Embryonic facial prominence (tissue), 1 donor: ENCODE measurements around the gene ARHGAP10.
"Not testable (repeated sequence)": the region's sequence is repeated elsewhere in the genome, so short reads cannot be mapped to it uniquely, and the experiment has no call there.

ENCODE experiments used
- DNase-seq: peaks from one replicate; pipeline ENCODE4 v3.0.0-alpha.2; 2016; ENCODE audit errors: extremely low spot score

Gene ARHGAP10

DNA sequence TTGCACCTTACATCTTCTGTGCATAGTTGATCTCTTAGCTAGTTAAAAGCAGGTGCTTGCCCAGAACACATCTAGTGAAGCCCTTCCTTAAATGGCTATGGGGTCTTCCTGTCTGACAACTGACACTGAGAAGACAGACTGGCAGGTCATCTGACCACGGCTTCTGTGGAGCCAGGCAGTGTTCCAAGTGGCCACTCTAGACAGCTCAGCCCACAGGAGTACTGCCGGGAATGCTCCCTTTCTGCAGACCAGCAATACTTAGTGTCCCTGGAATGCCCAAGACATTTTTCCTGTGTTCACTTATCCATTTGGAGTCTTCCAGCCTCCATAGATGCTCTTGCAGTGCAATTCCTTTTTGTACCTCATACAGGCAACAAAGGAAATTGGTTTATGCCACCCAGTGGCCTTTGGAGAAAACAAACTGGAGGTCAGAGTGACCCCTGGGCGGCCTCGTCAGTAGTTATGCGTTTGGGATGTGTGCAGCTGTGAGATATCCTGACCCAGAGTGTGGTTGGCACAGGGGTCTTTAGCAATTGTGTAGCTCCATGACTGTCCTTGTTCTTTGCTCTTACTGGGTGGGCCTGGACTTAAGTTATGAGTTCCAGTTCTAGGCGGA is 335.5 kb downstream of the ARHGAP10 start:
- no peak for DNase-seq

DNA sequence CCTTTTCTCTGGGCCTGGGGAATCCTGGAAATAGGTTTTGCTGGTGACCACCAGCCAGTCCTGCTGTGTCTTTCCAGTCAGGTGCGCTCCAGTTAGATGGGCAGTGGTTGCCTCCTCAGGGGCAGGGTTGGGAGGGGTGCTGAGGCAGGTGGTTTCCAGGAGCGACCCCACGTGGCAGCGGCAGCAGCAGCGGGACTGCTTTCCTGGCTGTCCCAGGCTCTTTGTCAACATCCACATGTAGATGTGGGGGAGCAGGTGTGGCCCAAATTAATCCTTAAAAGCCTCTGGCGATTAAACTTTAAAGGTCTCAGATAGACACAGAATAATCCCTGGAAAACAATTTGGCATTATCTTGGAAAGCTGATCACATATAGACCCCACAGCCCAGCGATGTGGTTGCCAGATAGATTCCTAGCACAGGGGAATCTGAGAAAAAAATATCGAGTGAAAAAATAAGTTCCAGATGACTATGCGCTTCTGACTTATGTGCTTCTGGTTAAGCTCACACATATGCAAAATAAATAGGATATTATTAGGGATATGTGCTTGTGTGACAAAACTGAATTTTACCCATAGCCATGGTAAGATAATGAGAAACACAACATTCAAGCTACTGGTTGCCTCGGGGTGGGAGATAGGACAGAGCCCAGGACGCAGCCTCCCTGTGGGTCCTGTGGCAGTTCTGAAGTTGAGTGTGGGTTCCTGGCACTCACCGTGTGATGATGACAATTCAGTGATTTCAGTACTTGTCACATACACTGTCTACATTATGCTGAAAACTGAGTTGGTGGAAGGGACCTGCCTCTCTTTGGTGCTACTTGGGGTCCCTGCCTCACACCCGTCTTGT is 336.4 kb downstream of the ARHGAP10 start:
- DNase-seq: no peak

DNA sequence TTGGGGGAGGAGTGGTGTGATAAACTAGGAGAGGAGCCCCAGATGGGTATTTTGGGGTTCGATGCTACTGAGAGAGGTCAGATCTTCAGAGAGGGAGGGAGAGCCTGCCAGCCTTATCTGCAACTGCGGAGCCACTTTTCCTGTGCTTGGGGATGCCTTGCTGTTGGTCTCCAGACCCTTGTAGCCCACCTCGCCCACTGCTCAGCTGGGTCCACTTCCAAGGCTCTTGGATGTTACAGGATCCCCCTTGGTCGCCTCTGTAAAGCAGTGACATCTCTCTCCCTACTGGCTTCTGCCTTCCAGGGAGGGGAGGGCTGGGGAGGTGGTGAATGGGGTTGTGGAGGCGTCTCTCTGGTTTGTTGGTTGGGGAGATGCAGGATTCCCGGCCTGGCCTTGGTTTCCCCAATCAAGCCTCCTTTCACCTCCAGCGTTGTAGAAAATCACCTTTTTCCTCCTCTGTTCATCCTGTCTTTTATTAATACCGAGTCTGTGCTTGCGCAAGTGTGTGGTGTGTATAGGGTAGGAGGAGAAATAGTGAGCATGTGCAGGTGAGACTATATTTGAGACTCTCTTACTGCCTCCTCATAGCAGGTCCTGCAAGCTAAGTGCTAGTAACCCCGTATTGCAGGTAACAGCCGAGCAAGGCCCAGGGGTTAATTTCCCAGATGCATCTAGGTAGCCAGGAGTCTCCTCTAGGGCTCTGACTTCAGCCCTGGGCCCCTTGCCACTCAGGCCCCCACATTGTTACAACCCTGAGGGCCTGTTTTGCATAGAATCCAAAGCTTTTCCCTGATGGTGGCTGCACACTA is 337.4 kb downstream of the ARHGAP10 start:
- DNase-seq: no peak

DNA sequence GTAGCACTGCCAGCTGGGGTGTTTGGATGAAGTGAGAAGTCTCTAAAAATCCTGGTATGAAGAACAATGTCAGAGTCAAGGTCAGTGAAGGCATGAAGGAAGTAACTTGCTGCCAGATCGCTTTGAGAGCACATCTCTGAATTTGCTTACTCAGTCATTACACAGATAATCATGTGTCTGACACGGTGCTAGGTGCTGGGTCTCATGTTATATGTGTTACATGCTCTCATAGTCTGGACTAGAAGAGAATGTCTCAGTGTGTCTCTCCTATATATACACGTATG is 337.9 kb downstream of the ARHGAP10 start:
- no peak for DNase-seq

GRCh38 chr4:148071009-148071408 is 339.1 kb downstream of the ARHGAP10 start:
- no peak for DNase-seq

- DNase-seq: no peak
These were observed 340.9 kb downstream of the ARHGAP10 start for GRCh38 chr4:148072789-148073188.

GRCh38 chr4:148073349-148073748 is 341.5 kb downstream of the ARHGAP10 start:
- no peak for DNase-seq

DNA sequence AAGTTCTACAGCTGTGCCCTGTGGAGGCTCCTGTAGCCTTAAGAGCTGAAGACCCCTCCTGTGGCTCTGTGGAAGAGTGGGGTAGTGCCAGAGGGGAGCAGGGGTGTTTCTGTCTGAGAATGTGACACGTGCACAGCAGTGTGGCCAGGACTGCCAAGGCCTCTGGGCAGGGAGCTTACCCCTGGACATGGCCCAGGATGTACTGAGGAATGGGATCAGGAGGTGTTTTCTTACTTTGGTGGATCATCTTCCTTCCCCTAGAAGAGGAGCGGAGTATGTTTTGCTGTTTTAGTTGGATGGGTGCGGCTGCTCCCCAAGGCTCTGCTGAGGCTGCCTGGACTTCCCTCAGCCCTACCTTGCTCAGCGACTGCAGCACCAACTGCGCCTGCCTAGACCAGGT is 342.6 kb downstream of the ARHGAP10 start:
- DNase-seq: no peak

DNA sequence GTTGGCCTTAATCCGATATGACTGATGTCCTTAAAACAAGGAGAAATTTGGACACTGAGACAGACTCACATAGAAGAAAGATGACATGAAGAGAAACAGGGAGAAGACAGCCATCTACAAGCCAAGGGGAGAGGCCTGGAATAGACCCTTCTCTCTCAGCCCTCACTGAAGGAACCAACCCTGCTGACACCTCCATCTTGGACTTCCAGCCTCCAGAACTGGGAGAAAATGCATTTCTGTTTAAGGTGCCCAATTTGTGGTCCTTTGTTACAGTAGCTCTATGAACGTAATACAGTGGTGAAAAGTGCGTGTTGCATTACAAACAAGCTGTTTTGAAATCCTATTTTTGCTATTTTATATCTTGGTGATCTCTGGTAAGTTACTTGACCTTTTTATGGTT is 343.6 kb downstream of the ARHGAP10 start:
- DNase-seq: no peak

- DNase-seq: no peak
These were observed 345.1 kb downstream of the ARHGAP10 start for GRCh38 chr4:148076964-148077363.

DNA sequence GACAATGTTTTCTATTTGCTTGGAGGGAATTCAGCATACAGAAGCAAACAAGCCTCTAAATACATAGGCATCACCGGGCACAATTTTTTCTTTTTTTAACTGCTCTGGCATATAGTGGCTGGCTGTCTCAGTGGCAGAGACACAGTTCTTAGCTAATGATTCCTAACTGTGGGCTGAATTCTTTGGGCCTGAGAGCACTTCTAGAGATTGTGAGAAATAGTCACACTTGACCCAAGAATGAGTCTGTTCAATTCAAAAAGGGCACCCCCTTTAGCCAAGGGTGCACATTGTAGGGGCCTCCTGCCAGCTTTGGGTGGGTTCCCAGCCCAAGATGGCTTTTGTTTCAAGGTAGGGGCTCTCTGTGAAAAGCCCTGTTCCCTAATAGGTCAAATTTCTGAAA is 345.7 kb downstream of the ARHGAP10 start:
- DNase-seq: no peak

- no peak for DNase-seq
These were observed 346.2 kb downstream of the ARHGAP10 start for GRCh38 chr4:148078061-148078460.

DNA sequence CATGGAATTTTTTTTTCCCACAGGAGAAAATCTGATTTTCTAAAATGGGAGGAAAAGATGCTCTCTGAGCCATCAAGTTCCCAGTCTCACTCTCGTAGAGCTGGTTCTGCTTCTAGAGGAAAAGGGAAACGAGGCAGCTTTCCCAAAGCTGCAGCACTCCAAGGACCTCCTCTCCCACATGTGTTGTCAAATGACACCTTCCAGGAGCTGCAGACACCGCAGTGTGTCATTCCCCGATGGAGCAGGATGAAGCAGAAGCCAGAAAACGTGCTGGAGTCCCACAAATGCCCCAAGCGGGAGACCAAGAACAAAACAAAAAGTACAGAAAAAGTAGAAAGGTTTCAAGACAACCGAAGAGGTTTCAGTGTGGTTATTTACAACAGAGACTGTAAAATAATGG is 348.1 kb downstream of the ARHGAP10 start:
- DNase-seq: no peak

- DNase-seq: no peak
These were observed 349.4 kb downstream of the ARHGAP10 start for GRCh38 chr4:148081267-148081666.

- no peak for DNase-seq
These were observed 349.9 kb downstream of the ARHGAP10 start for GRCh38 chr4:148081745-148082144.

- DNase-seq: not testable (repeated sequence)
These were observed 351.2 kb downstream of the ARHGAP10 start for GRCh38 chr4:148083073-148083472.

DNA sequence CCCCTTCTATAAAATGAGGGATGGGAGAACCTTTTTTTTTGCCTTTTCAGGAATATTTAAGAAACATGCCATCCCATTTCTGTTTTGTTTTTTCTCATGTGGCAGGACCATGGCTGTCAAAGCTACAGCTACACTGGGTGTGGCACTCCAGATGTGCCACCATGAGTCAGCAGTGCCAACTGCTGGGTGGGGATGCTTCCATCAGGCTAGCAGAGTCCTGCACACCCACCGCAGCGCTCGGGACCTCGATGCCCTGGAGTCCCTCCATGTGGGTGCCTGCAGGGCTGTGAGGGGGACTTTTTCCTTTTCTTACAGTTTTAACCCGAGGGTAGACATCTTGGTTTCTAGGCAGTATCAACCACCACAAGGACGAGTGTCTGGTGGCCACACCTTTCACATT is 357.7 kb downstream of the ARHGAP10 start:
- DNase-seq: no peak

- no peak for DNase-seq
These were observed 358.1 kb downstream of the ARHGAP10 start for GRCh38 chr4:148090029-148090428.

DNA sequence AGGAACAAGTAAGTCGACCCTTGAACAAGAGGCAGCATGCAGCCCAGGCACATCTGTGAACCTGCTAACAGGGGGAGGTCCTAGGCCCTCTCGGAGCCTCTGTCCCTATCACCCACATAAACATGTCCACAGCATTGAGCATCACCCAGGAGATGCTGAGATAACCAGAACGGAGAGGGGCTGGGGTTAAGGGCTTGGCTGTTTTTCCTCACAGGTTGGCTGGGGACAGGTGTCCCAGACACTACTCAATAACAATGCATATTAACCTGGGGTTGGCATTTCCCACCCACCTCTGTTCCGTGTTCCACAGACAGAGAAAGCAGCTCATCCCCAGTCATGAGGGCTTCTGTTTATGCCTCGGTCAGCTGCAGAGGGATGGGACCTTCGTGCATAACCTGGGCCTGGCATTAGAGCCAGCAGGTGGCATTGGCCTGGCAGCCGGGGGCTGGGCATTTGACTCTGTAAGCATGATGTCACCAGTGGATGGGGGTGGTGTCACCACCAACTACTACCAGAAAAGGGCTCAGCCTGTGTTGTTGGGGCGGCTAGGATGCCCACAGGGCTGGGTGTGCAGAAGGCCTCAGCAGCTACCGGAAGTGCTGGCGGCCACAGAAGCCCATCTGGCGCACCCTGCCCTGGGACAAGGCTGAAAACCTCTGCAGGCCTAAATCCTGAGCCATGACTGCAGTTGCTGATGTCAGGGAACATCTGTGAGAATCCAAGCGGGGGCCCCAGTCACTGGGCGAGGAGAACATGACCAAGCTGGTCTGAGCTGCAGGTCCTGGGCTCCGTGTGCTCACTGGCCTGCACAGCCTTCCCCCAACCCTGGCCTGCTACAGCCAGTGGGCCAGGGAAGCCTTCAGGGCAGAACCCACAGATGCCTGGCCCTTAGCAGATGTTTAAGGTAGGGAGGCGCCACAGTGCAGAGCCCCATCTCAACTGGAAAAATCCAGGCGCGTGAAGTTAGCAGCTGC is 358.9 kb downstream of the ARHGAP10 start:
- no peak for DNase-seq

DNA sequence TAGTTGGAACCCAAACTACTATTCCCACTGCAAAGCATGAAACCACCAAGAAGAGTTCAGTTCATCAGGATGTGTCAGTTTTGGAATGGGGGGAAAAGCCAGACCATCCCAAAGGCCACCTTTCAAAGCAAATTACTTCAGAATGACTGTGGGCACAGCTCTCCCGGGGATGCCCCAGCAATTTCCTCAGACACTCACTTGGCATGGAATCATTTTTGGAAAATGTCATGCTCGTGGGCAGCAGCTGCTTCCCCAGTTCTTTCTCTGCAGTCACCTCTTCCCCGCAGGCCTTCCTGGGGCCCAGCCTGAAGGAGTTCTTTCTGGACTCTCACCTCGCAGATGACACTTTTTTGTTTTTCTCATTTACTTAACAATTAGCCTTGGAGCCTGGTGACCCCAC is 360.0 kb downstream of the ARHGAP10 start:
- no peak for DNase-seq

DNA sequence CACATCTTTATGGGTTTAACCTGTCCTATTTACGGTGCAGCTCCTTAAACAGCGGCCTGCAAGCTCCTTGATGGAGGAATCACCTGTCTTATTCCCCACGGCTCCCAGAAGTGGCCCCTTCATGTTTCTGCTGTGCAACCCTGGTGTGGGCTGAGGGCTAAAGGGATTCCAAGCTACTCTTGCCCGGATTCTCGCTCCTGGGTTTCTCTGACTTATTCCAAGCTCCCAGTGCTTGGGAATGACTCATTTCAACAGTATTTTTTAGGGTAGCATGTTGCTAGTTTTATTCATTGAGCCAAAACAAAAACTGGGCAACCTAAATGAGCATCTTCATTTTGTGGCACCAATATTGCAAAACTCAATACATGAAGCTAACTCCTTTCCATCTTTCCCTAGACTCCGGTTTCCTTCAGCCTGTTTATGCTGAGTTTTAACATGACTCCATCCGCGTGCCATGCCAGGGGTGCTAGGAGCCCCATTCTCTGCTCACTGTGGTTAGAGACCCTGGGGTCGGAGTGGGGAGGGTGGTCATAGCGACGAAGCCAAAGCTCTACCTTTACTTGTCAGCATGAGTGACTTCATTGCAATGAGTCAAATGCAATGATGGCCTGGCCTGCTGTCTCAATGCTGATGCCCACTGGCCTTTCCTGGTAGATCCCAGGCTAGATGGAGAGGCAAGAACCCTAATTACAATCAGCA is 360.6 kb downstream of the ARHGAP10 start:
- no peak for DNase-seq
